ENCODE measurements around the gene MYO1D.

The MYO1D gene

GRCh38 chr17:32903774-32904673 is 27.1 kb upstream of the MYO1D start:
- H3F3A ChIP-seq (ENCODE audit: insufficient read depth, low read length) = no peaks in the 10 kb centered on the region
- no peak for DNase-seq
- TF ChIP-seq EZH2phosphoT487 (IDR thresholded peaks at IDR 0.05; ENCODE audit: low read length) = no peak
- TF ChIP-seq EZH2 (optimal IDR thresholded peaks at IDR 0.05; ENCODE audit: low read depth, low read length) = no peak
- no peak for TF ChIP-seq CTCF (IDR thresholded peaks at IDR 0.05; ENCODE audit: low read length)
- no peaks in the 10 kb centered on the region for H3K9me2 ChIP-seq (replicated peaks; ENCODE audit: insufficient read depth, low read length)
- peak overlapping the region; percentile 23; the same call in 1 of the 2 replicates for H3K4me2 ChIP-seq (ENCODE audit: low read depth, low read length)
- H3K4me3 ChIP-seq (ENCODE audit: low read length) = no peak overlapping the region
- H3K27me3 ChIP-seq (replicated peaks; ENCODE audit: insufficient read depth, low read length) = no peaks in the 10 kb centered on the region
- no peaks in the 10 kb centered on the region for H4K20me1 ChIP-seq (ENCODE audit: insufficient read depth, low read length)
- H3K79me2 ChIP-seq (ENCODE audit: low read length) = no peaks in the 10 kb centered on the region
- no peak overlapping the region for H3K27ac ChIP-seq (ENCODE audit: low read length)
- no peaks in the 10 kb centered on the region for H3K36me3 ChIP-seq (replicated peaks; ENCODE audit: insufficient read depth, low read length)
- no peak overlapping the region for H2AFZ ChIP-seq (ENCODE audit: low read length)
- H3K4me1 ChIP-seq (ENCODE audit: low read length) = peaks cover 22% of the 10 kb centered on the region
- no peaks in the 10 kb centered on the region for H3K9me3 ChIP-seq (replicated peaks; ENCODE audit: insufficient read depth, low read length)
- H3K9ac ChIP-seq (ENCODE audit: low read length) = no peak overlapping the region

GRCh38 chr17:32901743-32902142 is 24.8 kb upstream of the MYO1D start:
- Histone ChIP-seq H3K4me3 (ENCODE audit: low read length) (no peak overlapping the region), H3K9me3 (replicated peaks; ENCODE audit: insufficient read depth, low read length) (no peaks in the 10 kb centered on the region), H3K27ac (ENCODE audit: low read length) (no peak overlapping the region), H3F3A (ENCODE audit: insufficient read depth, low read length) (no peaks in the 10 kb centered on the region), H3K9me2 (replicated peaks; ENCODE audit: insufficient read depth, low read length) (no peaks in the 10 kb centered on the region), H3K79me2 (ENCODE audit: low read length) (no peaks in the 10 kb centered on the region), H3K36me3 (replicated peaks; ENCODE audit: insufficient read depth, low read length) (no peaks in the 10 kb centered on the region), H4K20me1 (ENCODE audit: insufficient read depth, low read length) (no peaks in the 10 kb centered on the region), H3K4me2 (ENCODE audit: low read depth, low read length) (no peak overlapping the region), H3K27me3 (replicated peaks; ENCODE audit: insufficient read depth, low read length) (no peaks in the 10 kb centered on the region), H3K9ac (ENCODE audit: low read length) (no peak overlapping the region), H3K4me1 (ENCODE audit: low read length) (peaks cover 30% of the 10 kb centered on the region), H2AFZ (ENCODE audit: low read length) (no peak overlapping the region)
- no peak for TF ChIP-seq EZH2phosphoT487 (IDR thresholded peaks at IDR 0.05; ENCODE audit: low read length)
- no peak for TF ChIP-seq CTCF (IDR thresholded peaks at IDR 0.05; ENCODE audit: low read length)
- TF ChIP-seq EZH2 (optimal IDR thresholded peaks at IDR 0.05; ENCODE audit: low read depth, low read length) = no peak
- DNase-seq = no peak

- H3K4me2 ChIP-seq (ENCODE audit: low read depth, low read length) = peak overlapping the region; percentile 43; the same call in 1 of the 2 replicates
- H3K9me3 ChIP-seq (replicated peaks; ENCODE audit: insufficient read depth, low read length) = no peaks in the 10 kb centered on the region
- no peaks in the 10 kb centered on the region for H4K20me1 ChIP-seq (ENCODE audit: insufficient read depth, low read length)
- no peaks in the 10 kb centered on the region for H3K27me3 ChIP-seq (replicated peaks; ENCODE audit: insufficient read depth, low read length)
- no peaks in the 10 kb centered on the region for H3F3A ChIP-seq (ENCODE audit: insufficient read depth, low read length)
- H3K4me1 ChIP-seq (ENCODE audit: low read length) = peaks cover 29% of the 10 kb centered on the region
- no peak overlapping the region for H3K4me3 ChIP-seq (ENCODE audit: low read length)
- no peak overlapping the region for H3K9ac ChIP-seq (ENCODE audit: low read length)
- DNase-seq = no peak
- no peaks in the 10 kb centered on the region for H3K9me2 ChIP-seq (replicated peaks; ENCODE audit: insufficient read depth, low read length)
- no peak for TF ChIP-seq EZH2 (optimal IDR thresholded peaks at IDR 0.05; ENCODE audit: low read depth, low read length)
- no peak for TF ChIP-seq CTCF (IDR thresholded peaks at IDR 0.05; ENCODE audit: low read length)
- no peak for TF ChIP-seq EZH2phosphoT487 (IDR thresholded peaks at IDR 0.05; ENCODE audit: low read length)
- peak overlapping the region; percentile 14; the same call in 1 of the 2 replicates for H2AFZ ChIP-seq (ENCODE audit: low read length)
- no peaks in the 10 kb centered on the region for H3K79me2 ChIP-seq (ENCODE audit: low read length)
- peak overlapping the region; percentile 3; the same call in 1 of the 2 replicates for H3K27ac ChIP-seq (ENCODE audit: low read length)
- H3K36me3 ChIP-seq (replicated peaks; ENCODE audit: insufficient read depth, low read length) = no peaks in the 10 kb centered on the region
Measured at GRCh38 chr17:32899236-32900013, 22.5 kb upstream of the MYO1D start.

All from MM.1S (cell line).